ENCODE measurements around the gene DYNC2I2.
A peak's percentile ranks its signal among the peaks of the same experiment; 100 is the strongest.
"Not testable (repeated sequence)": the region's sequence is repeated elsewhere in the genome, so short reads cannot be mapped to it uniquely, and the experiment has no call there.

DYNC2I2 gene

DNA sequence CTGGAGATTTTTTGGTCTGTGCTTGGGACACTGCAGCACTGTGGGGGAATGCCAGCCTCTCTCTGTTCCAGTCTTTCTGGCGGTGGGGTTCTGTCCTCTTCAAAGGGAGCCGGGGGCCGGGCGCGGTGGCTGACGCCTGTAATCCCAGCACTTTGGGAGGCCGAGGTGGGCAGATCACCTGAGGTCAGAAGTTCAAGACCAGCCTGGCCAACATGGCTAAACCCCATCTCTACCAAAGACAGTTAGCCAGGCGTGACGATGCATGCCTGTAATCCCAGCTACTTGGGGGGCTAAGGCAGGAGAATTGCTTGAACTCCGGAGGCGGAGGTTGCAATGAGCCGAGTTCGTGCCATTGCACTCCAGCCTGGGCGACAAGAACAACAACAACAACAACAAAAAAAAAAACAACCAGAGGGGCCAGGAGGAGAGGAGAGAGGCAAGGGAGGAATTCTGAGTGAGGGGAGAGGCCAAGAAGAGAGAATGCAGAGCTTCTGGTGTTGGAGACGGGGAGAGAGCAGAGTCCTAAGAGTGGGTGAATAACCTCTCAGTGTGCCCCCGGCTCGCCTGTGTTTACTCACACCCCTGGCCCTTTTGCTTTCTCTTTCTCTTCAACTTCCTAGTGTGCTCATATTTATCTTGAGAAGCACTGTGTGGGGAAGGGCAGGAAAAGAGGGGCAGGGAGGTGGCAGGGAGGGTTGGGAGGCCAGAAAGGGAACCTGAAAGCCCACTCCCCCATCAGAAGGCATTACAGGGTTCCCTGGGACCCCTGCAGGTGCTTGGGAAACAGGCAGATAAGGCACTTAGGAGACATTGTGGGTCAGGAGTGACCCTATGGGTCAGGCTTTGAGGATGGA is 29.2 kb upstream of the DYNC2I2 start:
- DNase-seq, result no peak

DNA sequence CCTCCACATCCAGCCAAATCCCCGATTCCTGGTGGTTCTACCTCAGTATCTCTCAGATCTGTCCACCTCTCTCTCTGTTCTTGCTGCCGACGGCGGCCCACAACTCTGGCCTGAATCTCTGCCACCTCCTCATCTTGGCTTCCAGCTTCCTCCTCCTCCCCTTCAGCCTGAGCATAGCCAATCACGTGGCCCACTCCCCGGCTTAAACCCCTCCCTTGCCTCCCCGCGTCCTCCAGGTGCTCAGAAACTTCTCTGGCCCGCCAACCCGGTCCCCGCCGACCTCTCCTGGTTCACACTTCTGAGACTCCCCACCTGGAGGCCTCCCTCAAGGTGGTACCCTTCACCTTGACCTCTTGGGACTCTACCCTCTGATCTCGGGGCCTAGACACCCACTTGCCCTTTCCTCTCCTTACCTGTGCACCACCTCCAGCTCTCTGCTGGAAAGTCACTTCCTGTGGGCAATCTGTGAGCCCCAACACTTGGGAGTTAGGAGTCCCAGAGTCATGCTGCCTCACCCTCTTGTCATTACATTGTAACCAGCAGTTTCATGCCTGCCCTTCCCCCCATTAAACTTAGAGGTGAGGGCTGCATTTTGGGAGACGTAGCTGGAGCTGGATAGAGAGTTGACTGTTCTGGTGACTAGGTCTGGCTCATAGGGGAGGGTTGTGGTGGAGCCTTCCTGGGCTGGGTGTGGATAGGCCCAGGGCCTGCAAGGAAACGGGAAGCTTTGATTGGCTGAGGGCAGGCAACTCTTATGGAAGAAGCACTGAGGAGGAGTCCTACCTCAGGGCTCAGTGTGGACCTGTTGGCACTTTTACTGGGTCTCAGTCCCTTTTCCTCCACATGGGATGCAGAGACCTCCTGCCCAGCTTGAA is 27.9 kb upstream of the DYNC2I2 start:
- peak; percentile 58 to 80 for DNase-seq

DNA sequence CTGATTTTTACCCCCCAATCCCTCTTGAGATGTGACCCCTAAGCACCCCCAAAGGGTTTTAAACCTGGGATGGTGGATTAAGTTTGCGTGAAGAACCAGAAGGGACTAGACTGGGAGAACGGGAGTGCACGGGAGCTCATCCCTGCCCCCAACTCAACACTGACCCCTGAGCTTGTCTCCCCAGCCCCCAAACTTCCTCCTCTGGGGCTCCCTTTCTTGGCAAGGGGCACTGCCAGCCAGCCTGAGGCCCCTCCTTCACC is 27.3 kb upstream of the DYNC2I2 start:
- DNase-seq, result no peak

DNA sequence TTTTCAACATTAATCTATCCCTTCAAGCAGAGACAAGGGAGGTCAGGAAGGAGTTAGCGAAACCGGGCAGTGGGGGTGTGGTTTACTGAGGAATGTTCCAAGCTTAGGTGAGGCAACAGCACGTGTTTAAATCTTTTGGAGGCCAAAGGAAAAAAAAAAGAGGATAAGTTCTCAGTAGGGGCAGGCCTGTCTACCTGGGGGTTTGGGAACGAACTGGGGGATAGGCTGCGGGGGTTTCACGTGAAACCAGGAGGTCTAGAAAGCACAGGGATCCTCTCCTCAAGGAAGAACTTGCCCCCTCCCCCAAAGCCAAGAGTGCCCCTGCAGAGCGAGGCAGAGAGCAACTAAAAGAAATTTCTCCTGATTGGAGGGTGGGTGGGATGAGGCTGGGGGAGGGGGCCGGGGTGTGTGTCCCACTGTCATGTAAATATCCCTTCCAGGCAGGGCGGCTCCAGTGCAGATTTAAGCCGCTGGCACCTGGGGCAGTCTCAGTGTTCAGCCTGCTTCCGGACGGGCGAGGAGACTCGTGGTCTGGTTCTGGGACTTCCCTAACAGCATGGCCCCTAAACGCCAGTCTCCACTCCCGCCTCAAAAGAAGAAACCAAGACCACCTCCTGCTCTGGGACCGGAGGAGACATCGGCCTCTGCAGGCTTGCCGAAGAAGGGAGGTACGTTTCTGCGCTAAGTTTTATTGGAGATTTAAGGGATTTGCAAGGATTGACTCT is 26.9 kb upstream of the DYNC2I2 start:
- DNase-seq, result peak; percentile 36 to 52

DNA sequence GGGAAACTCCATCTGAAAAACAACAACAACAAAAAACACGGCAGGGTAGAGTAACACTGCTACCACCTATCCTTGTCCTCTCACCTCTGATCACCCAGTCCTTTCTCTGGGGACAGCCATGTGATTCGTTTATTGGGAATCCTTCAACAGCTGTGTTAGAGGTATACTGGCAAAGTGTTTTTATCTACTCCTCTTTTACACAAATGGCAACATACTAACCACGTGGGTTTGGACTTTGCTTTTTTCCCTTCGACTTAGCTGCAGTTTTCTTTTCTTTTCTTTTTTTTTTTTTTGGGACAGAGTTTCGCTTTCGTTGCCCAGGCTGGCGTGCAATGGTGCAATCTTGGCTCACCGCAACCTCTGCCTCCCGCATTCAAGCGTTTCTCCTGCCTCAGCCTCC is 21.1 kb upstream of the DYNC2I2 start:
- no peak for DNase-seq

DNA sequence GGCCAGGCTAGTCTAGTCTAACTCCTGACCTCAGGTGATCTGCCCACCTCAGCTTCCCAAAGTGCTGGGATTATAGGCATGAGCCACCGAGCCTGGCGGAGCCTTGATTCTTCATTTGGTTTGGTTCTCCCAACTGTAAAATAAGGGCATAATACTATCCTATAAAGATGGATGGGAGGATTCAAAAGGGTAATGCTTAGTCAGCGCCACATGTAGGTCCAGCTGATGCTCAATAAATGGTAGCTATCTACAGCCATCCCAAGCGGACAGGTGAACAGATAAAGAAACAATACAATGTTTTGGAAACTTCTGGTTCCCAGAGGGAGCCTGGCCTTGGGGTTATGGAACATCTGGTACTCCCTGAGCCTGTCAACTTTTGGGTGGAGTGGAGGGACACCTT is 18.7 kb upstream of the DYNC2I2 start:
- DNase-seq, result no peak

DNA sequence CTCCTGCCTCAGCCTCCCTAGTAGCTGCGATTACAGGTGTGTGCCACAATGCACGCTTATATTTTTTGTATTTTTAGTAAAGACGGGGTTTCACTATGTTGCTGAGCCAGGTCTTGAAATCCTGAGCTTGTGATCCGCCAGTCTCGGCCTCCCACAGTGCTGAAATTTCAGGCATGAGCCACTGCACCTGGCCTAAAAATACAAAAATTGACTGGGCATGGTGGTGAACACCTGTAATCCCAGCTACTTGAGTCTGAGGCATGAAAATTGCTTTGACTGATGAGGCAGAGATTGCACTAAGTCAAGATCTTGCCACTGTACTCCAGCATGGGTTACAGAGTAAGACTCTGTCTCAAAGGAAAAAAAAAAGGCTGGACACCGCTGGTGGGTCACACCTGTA is 13.1 kb upstream of the DYNC2I2 start:
- no peak for DNase-seq

DNA sequence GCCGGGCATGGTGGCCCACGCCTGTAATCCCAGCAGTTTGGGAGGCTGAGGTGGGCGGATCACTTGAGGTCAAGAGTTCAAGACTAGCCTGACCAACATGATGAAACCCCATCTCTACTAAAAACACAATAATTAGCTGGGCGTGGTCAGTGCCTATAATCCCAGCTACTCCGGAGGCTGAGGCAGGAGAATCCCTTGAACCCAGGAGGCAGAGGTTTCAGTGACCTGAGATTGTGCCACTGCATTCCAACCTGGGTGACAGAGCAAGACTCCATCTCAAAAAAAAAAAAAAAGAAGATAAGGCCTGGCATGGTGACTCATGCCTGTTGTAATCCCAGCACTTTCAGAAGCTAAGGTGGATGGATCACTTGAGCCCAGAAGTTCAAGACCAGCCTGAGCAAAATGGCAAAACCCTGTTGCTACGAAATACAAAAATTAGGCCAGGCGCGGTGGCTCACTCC is 9.9 kb upstream of the DYNC2I2 start:
- not testable (repeated sequence) for DNase-seq

DNA sequence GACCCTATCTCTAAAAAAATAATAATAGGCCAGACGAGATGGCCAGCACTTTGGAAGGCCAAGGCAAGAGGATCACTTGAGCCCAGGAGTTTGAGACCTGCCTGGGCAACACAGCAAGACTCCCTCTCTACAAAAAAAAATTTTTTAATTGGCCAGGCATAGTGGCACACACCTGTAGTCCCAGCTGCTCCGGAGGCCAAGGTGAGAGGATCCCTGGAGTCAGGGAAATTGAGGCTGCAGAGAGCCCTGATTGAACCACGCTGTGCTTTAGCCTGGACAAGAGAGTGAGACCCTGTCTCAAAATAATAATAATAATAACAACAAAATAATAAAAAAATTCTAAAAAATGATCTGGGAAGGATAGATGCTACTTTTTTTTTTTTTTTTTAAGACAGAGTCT is 1.1 kb upstream of the DYNC2I2 start:
- no peak for DNase-seq

DNA sequence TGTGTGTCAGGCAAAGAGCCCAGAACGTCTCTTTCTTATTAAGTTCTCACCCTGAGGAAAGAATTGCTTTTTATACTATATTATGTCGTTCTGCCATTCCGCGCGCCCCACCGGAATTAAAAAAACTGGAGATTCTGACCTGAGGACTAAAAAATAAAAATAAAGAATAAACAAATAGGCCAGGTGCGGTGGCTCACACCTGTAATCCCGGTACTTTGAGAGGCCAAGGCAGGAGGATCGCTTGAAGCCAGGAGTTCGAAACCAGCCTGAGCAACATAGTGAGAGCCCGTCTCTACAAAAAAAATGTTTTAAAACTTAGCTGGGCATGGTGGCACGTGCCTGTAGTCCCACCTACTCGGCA is 677 bp upstream of the DYNC2I2 start:
- no peak for DNase-seq

DNA sequence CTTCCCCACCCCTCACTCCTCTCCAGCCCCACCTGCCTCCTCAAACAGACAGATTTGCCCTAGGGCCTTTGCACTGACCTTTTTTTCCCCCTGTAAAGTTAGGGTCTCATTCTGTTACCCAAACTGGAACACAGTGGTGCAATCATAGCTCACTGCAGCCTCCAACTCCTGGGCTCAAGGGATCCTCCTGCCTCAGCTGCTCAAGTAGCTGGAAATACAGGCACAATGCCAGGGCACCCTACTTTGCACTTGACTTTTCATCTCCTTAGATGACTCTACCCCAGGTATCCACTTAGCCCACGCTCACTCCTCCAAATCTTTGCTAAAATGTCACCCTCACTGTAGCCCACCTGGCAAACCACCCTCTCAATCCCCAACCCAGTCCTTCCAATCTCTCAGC is 2.2 kb downstream of the DYNC2I2 start:
- no peak for DNase-seq

DNA sequence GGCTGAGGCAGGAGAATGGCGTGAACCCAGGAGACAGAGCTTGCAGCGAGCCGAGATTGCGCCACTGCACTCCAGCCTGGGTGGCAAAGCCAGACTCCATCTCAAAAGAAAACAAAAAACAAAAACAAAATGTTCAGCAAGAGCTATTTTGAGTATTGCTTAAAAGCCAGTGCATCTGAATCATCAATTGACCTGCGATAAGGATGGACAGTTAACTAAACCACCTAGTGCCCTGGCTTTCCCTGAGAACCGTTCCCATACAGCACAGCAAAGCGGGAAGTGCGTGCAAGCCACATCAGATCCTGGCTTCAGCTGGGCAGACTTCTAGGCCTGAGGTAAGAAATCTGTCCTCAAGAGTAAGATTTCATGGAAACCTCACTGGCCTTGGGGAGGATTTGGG is 2.7 kb downstream of the DYNC2I2 start:
- DNase-seq, result no peak

DNA sequence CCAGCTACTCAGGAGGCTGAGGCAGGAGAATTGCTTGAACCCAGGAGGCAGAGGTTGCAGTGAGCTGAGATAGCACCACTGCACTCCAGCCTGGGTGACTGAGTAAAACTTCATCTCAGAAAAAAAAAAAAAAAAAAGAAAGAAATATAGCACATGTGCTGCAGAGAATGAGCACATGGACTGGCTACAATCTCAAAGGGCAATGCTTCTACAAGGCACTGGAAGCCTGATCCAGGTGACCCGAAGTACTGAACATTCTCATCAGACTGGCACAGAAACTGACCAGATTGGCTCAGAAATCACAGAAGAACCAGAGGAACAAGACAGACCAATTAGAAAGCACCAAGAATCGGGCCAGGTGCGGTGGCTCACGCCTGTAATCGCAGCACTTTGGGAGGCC is 4.8 kb downstream of the DYNC2I2 start:
- DNase-seq, result no peak

DNA sequence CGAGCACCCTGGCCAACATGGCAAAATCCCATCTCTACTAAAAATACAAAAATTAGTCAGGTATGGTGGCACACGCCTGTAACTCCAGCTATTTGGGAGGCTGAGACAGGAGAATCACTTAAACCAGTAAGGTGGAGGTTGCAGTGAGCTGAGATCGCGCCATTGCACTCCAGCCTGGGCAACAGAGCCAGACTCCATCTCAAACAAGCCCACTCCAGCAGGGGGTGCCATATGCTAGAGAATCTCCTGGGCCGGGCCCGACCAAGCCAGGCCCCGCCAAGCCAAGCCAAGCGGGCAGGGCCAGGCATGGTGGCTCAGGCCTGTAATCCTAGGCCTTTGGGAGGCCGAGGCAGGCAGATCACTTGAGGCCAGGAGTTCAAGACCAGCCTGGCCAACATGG is 8.4 kb downstream of the DYNC2I2 start:
- DNase-seq, result not testable (repeated sequence)

DNA sequence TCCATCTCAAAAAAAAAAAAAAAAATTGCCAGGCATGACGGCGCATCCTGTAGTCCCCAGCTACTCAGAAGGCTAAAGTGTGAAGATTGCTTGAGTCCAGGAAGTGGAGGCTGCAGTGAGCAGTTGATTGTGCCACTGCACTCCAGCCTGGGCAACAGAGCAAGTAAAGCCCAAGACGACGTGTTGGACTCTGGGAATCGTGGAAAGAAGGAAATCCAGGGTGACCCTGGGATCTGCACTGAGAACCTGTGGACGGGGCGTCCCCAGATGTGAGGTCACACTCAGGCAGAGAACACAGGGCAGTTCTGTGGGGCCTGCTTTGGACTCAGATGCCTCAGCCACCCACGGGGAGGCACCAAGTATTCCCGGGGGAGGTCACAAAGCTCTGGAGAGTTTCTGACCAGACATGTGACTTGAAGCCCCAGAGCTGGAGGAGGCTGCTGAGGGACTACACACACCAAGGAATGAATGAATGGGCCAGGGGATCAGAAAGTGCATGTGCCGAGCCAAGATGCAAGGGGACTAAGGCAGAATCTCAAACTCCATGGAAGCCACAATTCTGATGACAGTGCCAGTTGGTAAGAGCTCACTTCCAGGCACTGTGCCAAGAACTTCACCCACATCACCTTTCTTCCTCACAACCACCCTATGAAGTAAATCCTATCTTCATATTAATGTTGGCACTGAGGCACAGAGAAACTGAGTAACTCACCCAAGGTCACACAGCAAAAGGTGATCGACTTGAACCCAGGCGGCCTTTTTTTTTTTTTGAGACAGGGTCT is 12.9 kb downstream of the DYNC2I2 start:
- DNase-seq, result no peak

DNA sequence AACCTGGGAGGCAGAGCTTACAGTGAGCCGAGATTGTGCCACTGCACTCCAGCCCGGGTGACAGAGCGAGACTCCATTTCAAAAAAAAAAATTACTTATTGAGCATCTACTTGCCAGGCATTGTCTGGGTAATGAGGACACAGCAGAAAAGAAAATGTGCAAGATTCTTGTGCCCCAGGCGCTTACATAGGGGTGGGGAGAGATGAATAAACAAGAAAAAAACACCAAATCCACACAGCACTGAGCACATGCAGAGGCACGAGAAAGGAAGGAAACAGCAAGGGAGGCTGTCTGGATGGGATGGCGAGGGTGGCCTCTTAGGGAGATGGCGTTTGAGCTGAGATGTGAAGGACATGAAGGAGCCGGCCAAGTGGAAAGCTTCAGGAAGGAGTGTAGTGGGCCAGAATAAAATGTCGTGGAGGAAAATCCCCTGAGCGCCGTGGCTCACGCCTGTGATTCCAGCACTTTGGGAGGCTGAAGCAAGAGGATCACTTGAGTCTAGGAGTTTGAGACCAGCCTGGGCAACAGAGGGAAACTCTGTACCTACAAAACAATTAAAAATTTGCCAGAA is 13.9 kb downstream of the DYNC2I2 start:
- no peak for DNase-seq

DNA sequence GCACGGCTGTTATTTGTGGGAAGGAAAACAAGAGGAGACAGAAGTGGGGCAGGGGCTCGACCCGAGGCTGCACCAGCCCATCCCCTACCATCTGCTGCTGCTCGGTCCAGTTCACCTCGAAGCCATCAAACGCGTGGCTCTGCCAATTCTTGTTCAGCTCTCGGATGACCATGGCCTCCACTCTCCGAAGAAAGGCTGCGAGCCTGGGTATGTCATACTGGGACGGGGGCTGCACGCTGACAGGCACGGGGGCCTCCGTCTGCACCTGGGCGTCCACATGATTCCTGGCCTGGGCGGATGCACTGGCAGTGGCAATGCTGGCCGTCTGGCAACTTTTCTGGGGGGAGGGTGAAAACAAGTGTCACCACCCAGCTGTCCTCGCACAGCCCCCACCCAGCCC is 16.0 kb downstream of the DYNC2I2 start:
- no peak for DNase-seq

DNA sequence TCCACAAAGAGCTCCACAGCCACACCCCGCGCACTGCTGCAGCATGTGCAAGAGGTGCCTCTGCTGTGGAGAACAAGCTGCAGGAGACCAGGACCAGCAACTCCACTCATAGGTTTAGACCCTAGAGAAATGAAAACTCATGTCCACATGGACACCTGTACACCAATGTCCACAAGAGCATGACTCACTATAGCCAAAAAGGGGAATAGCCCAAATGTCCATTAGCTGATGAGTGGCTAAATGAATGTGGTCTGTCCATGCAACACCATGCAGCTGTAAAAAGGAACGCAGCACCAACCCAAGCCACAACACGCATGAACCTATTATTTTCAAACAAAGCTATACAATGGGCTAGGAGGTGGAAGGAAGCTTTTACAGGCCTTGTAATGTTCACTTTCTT is 18.1 kb downstream of the DYNC2I2 start:
- DNase-seq, result no peak

DNA sequence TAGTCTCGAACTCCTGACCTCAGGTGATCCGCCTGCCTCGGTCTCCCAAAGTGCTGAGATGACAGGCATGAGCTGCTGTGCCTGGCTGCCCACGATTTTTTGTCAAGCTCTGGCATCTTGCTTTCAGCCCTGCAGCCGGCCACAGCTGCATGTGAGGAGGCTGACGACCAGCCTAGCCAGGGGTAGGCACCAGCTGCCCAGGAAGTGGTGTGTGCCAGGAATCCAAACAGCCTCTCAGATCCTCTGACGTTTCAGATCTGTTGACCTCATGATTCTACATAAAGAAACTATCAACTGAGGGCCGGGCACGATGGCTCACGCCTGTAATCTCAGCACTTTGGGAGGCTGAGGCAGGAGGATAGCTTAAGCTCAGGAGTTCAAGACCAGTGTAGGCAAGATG is 19.0 kb downstream of the DYNC2I2 start:
- DNase-seq, result peak; percentile 28 to 68

DNA sequence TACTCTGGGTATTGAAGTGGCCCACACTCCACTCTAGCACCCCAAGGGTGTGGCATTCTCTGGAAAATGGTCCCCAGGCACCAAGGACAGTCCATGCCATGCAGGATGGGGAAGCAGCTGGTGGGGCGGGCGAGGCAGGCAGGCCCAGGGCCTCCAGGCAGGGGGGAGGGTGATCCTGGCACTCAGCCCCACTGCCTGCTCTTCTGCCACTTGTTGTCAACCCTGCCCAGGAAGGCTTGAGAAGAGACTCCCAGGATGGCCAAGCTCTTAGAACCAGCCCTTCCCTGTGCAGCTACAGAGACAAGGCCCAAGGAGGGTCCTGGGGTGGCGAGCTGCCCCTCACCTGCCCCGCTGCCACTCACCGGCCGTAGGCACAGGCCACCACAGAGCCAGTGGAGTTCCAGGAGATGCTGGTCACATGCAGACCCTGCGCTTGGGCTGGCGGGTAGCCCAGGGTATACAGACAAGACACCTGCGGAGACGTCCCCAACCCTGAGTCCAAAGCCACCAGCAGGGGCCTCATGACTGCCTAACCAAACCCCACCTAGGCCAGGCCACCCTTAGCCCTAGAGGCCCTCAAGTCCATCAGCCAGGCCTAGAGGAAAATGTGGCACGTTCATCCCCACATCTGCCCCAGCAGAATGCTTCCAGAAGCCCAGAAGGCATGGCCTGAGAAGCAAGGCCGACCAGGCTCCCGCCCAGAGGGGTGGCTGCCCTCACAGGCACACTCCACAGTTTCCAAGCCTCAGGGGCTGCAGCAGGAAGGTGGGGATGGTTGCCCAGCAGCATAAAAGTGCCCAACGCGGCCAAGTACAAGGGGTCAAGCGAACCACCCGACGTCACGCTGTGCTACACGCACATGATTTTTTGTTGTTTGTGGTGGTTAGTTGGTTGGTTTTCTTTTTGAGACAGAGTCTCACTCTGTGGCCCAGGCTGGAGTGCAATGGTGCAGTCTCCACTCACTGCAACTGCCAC is 19.8 kb downstream of the DYNC2I2 start:
- DNase-seq, result peak in 1 of 2 experiments; percentile 10

DNA sequence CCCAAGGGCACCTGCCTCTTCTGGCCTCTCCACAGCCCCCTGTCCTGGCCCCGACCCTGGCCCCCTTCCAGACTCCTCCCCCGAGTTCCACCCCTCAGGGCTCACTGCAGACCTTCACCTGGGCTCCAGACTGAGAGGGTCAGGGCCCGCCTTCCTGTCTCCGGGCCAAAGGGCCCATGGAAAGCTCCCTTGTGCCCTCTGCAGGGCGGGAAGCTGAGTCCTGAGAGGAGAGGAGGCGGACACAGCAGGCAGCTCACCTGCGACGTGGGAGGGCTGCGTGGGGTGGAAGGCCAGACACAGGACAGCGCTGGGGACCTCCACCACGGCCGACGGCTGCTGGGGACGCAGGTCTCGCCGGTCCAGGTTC is 20.6 kb downstream of the DYNC2I2 start:
- peak in 1 of 2 experiments; percentile 20 for DNase-seq
